GM12878 (cell line): ENCODE data around the gene VNN1. TPM values are rescaled to one million over a fixed set of nuclear protein-coding genes. Genes with fewer than 3 reads are reported as not detected.
A peak's percentile ranks its signal among the peaks of the same experiment; 100 is the strongest.

ENCODE experiments used
- ATAC-seq: fragments of 200-7000 bp; cut with Tn5 transposase; 3 replicates; pipeline ENCODE4 v1.9.1; 2020; ENCODE audit warnings: mild to moderate bottlenecking, moderate library complexity
- BruUV-seq: library from RNA; stranded (reverse); fragments of 400-500 nt; replicated peaks from 2 replicates; lab custom pipeline; 2021; lab: Mats Ljungman, UMichigan
- CTCF ChIA-PET: fragments of 300-600 bp; sonication (Branson Sonifier 250); formaldehyde crosslinking; extraction: SDS; loops from one replicate; lab custom pipeline; 2021; ENCODE audit warnings: inconsistent platforms; lab: Yijun Ruan, JAX
- POLR2A ChIA-PET: fragments of 350-600 bp; formaldehyde crosslinking; extraction: SDS; loops from one replicate; lab custom pipeline; 2021; ENCODE audit warnings: inconsistent platforms; lab: Charles Lee
- RAD21 ChIA-PET: fragments of 300-600 bp; sonication (Branson Sonifier 250); formaldehyde crosslinking; loops from one replicate; lab custom pipeline; 2023; ENCODE audit warnings: antibody characterized with exemption; ENCODE audit not compliant: unreplicated experiment; lab: Charles Lee
- SMC1A ChIA-PET: fragments of 300-600 bp; sonication (Branson Sonifier 250); formaldehyde crosslinking; loops from one replicate; lab custom pipeline; 2023; ENCODE audit not compliant: unreplicated experiment, uncharacterized antibody; lab: Charles Lee
- DNase-seq: peaks from one replicate; pipeline ENCODE4 v3.0.0-alpha.2; 2011; ENCODE audit warnings: low read depth, low spot score
- FAIRE-seq: peaks from 3 replicates; lab custom pipeline; 2011; peaks lifted over from hg19 to GRCh38; lab: Jason Lieb, UNC
- H2AFZ ChIP-seq: 2 replicates; pipeline ENCODE4 v1.6.0; 2011; ENCODE audit warnings: low read depth, low read length, control low read depth; ENCODE audit not compliant: control insufficient read depth
- H3K27ac ChIP-seq: 2 replicates; pipeline ENCODE4 v1.5.1; 2011; ENCODE audit warnings: control low read depth; ENCODE audit not compliant: control insufficient read depth, insufficient read depth
- H3K27me3 ChIP-seq, 2 experiments: replicated peaks in 1 of 2; 2 replicates each; pipeline versions ENCODE4 v1.6.0 to v1.6.1; 2011; ENCODE audit warnings: low read length in 1 of 2; ENCODE audit not compliant: control insufficient read depth in 2 of 2, insufficient read depth in 2 of 2
- H3K36me3 ChIP-seq, 2 experiments: 2 replicates each; pipeline ENCODE4 v1.5.1; 2011; ENCODE audit warnings: low read length in 1 of 2; ENCODE audit not compliant: control insufficient read depth in 2 of 2, insufficient read depth in 2 of 2
- H3K4me1 ChIP-seq: 2 replicates; pipeline ENCODE4 v1.6.1; 2011; ENCODE audit warnings: mild to moderate bottlenecking, low read length, moderate library complexity, mixed read lengths; ENCODE audit not compliant: control insufficient read depth, insufficient read depth
- H3K4me2 ChIP-seq: 2 replicates; pipeline ENCODE4 v1.6.0; 2011; ENCODE audit warnings: control low read depth; ENCODE audit not compliant: control insufficient read depth, insufficient read depth
- H3K4me3 ChIP-seq: fragments of 200-600 bp; sonication (generic); 2 replicates; pipeline ENCODE4 v1.5.1; 2016
- H3K79me2 ChIP-seq: 2 replicates; pipeline ENCODE4 v1.6.0; 2011; ENCODE audit warnings: low read length; ENCODE audit not compliant: control insufficient read depth, insufficient read depth
- H3K9ac ChIP-seq: 2 replicates; pipeline ENCODE4 v1.8.0; 2011; ENCODE audit warnings: low read length, control low read depth, mixed read lengths; ENCODE audit not compliant: control insufficient read depth, insufficient read depth
- H3K9me3 ChIP-seq: replicated peaks from 3 replicates; pipeline ENCODE4 v1.5.1; 2011; ENCODE audit warnings: mild to moderate bottlenecking, low read length; ENCODE audit not compliant: control insufficient read depth, insufficient read depth
- H4K20me1 ChIP-seq: 2 replicates; pipeline ENCODE4 v1.6.0; 2011; ENCODE audit not compliant: control insufficient read depth, insufficient read depth
- CBX3 ChIP-seq: fragments of 200-600 bp; sonication (generic); IDR thresholded peaks from 2 replicates; pipeline ENCODE4 v1.6.1; 2016; ENCODE audit warnings: low read depth, borderline replicate concordance
- CREM ChIP-seq: IDR thresholded peaks from 2 replicates; pipeline ENCODE4 v1.6.1; 2014; ENCODE audit warnings: antibody characterized with exemption, low read depth
- EZH2 ChIP-seq: IDR thresholded peaks from 2 replicates; pipeline ENCODE4 v1.6.1; 2012; ENCODE audit warnings: low read depth, mild to moderate bottlenecking, control low read depth, inconsistent platforms, low read length, borderline replicate concordance; ENCODE audit not compliant: control insufficient read depth
- NR2C1 ChIP-seq: fragments of 450-650 bp; IDR thresholded peaks from 2 replicates; pipeline ENCODE4 v1.6.1; 2017; ENCODE audit warnings: antibody characterized with exemption, mild to moderate bottlenecking, moderate library complexity
- NR2C2 ChIP-seq: IDR thresholded peaks from 2 replicates; pipeline ENCODE4 v1.6.1; 2011; ENCODE audit warnings: borderline replicate concordance, low read depth; ENCODE audit not compliant: control insufficient read depth, insufficient read length
- PAX5 ChIP-seq: IDR thresholded peaks from 2 replicates; pipeline ENCODE4 v1.6.1; 2011; ENCODE audit warnings: low read depth, low read length, borderline replicate concordance
- POLR2AphosphoS5 ChIP-seq: IDR thresholded peaks from 2 replicates; pipeline ENCODE4 v1.6.1; 2011; ENCODE audit warnings: mild to moderate bottlenecking, low read length, inconsistent platforms
- SP1 ChIP-seq: IDR thresholded peaks from one replicate; pipeline ENCODE4 v1.6.1; 2011; ENCODE audit warnings: low read depth, low read length
- SUZ12 ChIP-seq: fragments of 200-600 bp; sonication (generic); IDR thresholded peaks from one replicate; pipeline ENCODE4 v1.6.1; 2018; ENCODE audit warnings: antibody characterized with exemption, mild to moderate bottlenecking; ENCODE audit not compliant: unreplicated experiment
- WGBS: methylation state at CpG from one replicate; pipeline ENCODE4 v1.1.6; 2016; ENCODE audit warnings: low lambda C conversion rate; ENCODE audit not compliant: insufficient replicate concordance, insufficient coverage; ENCODE audit errors: missing lambda C conversion rate; 5-methylcytosine and 5-hydroxymethylcytosine counted together
- in situ Hi-C: fragments of 300-500 bp; cut with MboI; formaldehyde crosslinking; loops from 9 replicates; pipeline ENCODE4 v1.14.3; 2018; ENCODE audit warnings: mixed read lengths
- intact Hi-C: fragments of 100-400 bp; cut with micrococcal nuclease; formaldehyde crosslinking; loops from one replicate; pipeline ENCODE4 v1.14.2; 2022; ENCODE audit not compliant: unreplicated experiment
- polyA plus RNA-seq, 11 experiments: library from polyadenylated mRNA; depleted of rRNA in 4 of 11; unstranded in 6 of 11; stranded (reverse) in 5 of 11; fragments of >200 nt; fragmentation: Nextera tagmentation in 4 of 11; fragmentation: Illumina TruSeq in 1 of 11; extraction: Ambion mirVana in 4 of 11; extraction: Trizol in 1 of 11; gene quantifications; 1 replicate in 1 of 11; 2 replicates in 10 of 11; pipeline versions ENCODE4 v1.2.1 to v1.2.3, GENCODE V29; 2011 to 2016; ENCODE audit warnings: inconsistent platforms in 2 of 11, missing spikeins in 2 of 11, low read depth in 1 of 11
- total RNA-seq, 4 experiments: library from RNA; depleted of rRNA in 3 of 4; stranded (reverse); fragments of >200 nt in 3 of 4; fragmentation: Illumina TruSeq in 1 of 4; extraction: Trizol in 1 of 4; gene quantifications; 2 replicates each; pipeline versions ENCODE4 v1.2.1 to v1.2.3, GENCODE V29; 2013 to 2021
- TF ChIP-seq, protein P1 (sequence below): IDR thresholded peaks from 2 replicates; pipeline ENCODE4 v1.6.1; 2011; ENCODE audit warnings: mild to moderate bottlenecking, low read depth, low read length, moderate library complexity; ENCODE audit not compliant: insufficient replicate concordance
- TF ChIP-seq, protein P2 (sequence below): fragments of 450-650 bp; IDR thresholded peaks from 2 replicates; pipeline ENCODE4 v1.6.1; 2016; ENCODE audit warnings: mild to moderate bottlenecking
- TF ChIP-seq, protein P3 (sequence below): IDR thresholded peaks from 2 replicates; pipeline ENCODE4 v1.6.1; 2011; ENCODE audit warnings: borderline replicate concordance, low read depth, mild to moderate bottlenecking, moderate library complexity, low read length; ENCODE audit not compliant: insufficient read depth, poor library complexity, severe bottlenecking
- TF ChIP-seq, protein P4 (sequence below): IDR thresholded peaks from 2 replicates; pipeline ENCODE4 v1.6.1; 2011; ENCODE audit warnings: low read depth, mild to moderate bottlenecking, low read length, moderate library complexity, borderline replicate concordance; ENCODE audit errors: extremely low read depth

Gene VNN1
- total and polyA plus RNA-seq, 10 of the 15 experiments (the other 5 are each of a cell fraction or from before 2014, with no cell fraction given), result not detected

DNA sequence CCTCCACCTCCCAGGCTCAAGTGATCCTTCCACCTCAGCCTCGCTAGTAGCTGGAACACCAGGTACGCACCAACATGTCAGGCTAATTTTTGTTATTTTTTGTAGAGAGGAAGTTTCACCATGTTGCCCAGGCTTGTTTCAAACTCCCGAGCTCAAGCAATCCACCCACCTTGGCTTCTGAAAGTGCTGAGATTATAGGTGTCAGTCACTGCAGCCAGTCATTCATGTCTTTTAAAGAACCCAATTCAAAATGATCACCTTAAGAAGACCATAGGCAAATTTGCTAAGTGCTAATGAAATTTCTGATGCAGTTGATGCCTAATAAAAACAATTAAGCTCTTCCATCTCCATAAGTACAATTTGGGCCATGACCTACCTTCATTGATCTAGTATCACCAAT, 46.4 kb upstream of the VNN1 start:
- Histone ChIP-seq H2AFZ (no peak overlapping the region), H4K20me1 (no peaks in the 10 kb centered on the region), H3K27me3 (no peaks in the 10 kb centered on the region), H3K36me3 (no peaks in the 10 kb centered on the region), H3K4me1 (peaks cover 39% of the 10 kb centered on the region), H3K4me3 (no peak overlapping the region), H3K27ac (no peak overlapping the region), H3K9me3 (no peaks in the 10 kb centered on the region), H3K9ac (no peak overlapping the region), H3K79me2 (peaks cover 5% of the 10 kb centered on the region), H3K4me2 (peak overlapping the region; percentile 47)
- CTCF ChIA-PET, result interaction anchor here (1.3 kb wide), 1 partner anchor 90 kb away, joined by 6 read pairs; no protein-coding TSS in a partner anchor
- RAD21 ChIA-PET, result no interaction called here
- no peak for TF ChIP-seq CBX3
- TF ChIP-seq, protein P1, sequence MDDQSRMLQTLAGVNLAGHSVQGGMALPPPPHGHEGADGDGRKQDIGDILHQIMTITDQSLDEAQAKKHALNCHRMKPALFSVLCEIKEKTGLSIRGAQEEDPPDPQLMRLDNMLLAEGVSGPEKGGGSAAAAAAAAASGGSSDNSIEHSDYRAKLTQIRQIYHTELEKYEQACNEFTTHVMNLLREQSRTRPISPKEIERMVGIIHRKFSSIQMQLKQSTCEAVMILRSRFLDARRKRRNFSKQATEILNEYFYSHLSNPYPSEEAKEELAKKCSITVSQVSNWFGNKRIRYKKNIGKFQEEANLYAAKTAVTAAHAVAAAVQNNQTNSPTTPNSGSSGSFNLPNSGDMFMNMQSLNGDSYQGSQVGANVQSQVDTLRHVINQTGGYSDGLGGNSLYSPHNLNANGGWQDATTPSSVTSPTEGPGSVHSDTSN, result peak; percentile 37
- TF ChIP-seq, protein P2, sequence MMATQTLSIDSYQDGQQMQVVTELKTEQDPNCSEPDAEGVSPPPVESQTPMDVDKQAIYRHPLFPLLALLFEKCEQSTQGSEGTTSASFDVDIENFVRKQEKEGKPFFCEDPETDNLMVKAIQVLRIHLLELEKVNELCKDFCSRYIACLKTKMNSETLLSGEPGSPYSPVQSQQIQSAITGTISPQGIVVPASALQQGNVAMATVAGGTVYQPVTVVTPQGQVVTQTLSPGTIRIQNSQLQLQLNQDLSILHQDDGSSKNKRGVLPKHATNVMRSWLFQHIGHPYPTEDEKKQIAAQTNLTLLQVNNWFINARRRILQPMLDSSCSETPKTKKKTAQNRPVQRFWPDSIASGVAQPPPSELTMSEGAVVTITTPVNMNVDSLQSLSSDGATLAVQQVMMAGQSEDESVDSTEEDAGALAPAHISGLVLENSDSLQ, result peak; percentile 89
- DNase-seq (no peak), ATAC-seq (peak; percentile 29), FAIRE-seq (no peak)
- SMC1A ChIA-PET, result interaction anchor here (0.7 to 1.3 kb wide), 4 partner anchors 11 to 264 kb away, joined by 3 to 7 read pairs (median 4); no protein-coding TSS in a partner anchor
- intact Hi-C loops (loop anchor here (5.0 kb wide), 1 partner anchor 248 kb away; the partner anchor contains the start of gene STX7), in situ Hi-C loops (no loop called here)
- POLR2A ChIA-PET, result no interaction called here
- WGBS, result 63% methylated on average over 3 of the region's 3 CpGs
- BruUV-seq, result no TSS peak

DNA sequence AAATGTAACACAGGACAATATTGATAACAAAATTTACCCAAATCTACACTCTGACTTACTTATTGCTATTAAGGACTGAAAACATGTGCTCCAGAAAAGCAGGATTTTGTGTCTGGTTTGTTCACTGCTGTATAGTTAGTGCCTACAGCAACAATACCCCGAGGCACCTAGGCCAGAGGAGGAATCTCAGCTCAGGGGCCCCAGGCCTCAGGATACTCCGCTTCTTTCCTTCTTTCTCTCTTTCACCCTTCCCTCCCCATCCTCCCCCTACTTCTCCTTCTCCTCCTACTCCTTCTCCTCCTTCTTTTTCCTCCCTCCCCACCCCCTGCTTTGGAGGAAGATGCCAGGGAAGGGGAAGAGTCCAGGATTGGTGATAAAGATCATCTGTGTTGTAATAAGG, 44.8 kb upstream of the VNN1 start:
- Histone ChIP-seq H3K9ac (no peak overlapping the region), H4K20me1 (no peaks in the 10 kb centered on the region), H3K27ac (no peak overlapping the region), H3K4me1 (peaks cover 39% of the 10 kb centered on the region), H3K27me3 (no peaks in the 10 kb centered on the region), H3K4me2 (peak overlapping the region; percentile 63), H3K4me3 (no peak overlapping the region), H3K79me2 (peaks cover 5% of the 10 kb centered on the region), H2AFZ (no peak overlapping the region), H3K9me3 (no peaks in the 10 kb centered on the region), H3K36me3 (no peaks in the 10 kb centered on the region)
- intact Hi-C loops (no loop called here), in situ Hi-C loops (no loop called here)
- TF ChIP-seq SP1 (no peak), EZH2 (no peak), SUZ12 (no peak), NR2C2 (no peak), CREM (no peak), PAX5 (no peak), POLR2AphosphoS5 (no peak), NR2C1 (no peak)
- TF ChIP-seq, protein P3, sequence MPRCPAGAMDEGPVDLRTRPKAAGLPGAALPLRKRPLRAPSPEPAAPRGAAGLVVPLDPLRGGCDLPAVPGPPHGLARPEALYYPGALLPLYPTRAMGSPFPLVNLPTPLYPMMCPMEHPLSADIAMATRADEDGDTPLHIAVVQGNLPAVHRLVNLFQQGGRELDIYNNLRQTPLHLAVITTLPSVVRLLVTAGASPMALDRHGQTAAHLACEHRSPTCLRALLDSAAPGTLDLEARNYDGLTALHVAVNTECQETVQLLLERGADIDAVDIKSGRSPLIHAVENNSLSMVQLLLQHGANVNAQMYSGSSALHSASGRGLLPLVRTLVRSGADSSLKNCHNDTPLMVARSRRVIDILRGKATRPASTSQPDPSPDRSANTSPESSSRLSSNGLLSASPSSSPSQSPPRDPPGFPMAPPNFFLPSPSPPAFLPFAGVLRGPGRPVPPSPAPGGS, result no peak
- TF ChIP-seq, protein P4, sequence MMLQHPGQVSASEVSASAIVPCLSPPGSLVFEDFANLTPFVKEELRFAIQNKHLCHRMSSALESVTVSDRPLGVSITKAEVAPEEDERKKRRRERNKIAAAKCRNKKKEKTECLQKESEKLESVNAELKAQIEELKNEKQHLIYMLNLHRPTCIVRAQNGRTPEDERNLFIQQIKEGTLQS, result no peak
- DNase-seq, result no peak
- ATAC-seq, result no peak
- POLR2A ChIA-PET, result no interaction called here
- WGBS, result 100% methylated on average over 2 of the region's 2 CpGs
- RAD21 ChIA-PET, result no interaction called here
- no peak for FAIRE-seq
- CTCF ChIA-PET, result interaction anchor here (1.0 kb wide), 1 partner anchor 43 kb away, joined by 3 read pairs; no protein-coding TSS in a partner anchor
- SMC1A ChIA-PET, result interaction anchor here (1.6 kb wide), 1 partner anchor 88 kb away, joined by 7 read pairs; no protein-coding TSS in a partner anchor
- no TSS peak for BruUV-seq
